H1 (cell line): ENCODE measurements around the gene CCDC40. TPM values are rescaled to one million over a fixed set of nuclear protein-coding genes. Genes with fewer than 3 reads are reported as not detected.

ENCODE experiments used
- CTCF ChIA-PET: fragments of 300-600 bp; sonication (Branson Sonifier 250); formaldehyde crosslinking; loops from one replicate; lab custom pipeline; 2021; ENCODE audit not compliant: partially characterized antibody; lab: Charles Lee
- POLR2A ChIA-PET: fragments of 300-600 bp; sonication (Branson Sonifier 250); formaldehyde crosslinking; loops from one replicate; lab custom pipeline; 2021; ENCODE audit warnings: inconsistent platforms; ENCODE audit not compliant: partially characterized antibody; lab: Charles Lee
- DNase-seq, 2 experiments: peaks; one replicate each; pipeline versions ENCODE4 v3.0.0 to v3.0.0-alpha.2; 2010 to 2022; ENCODE audit warnings: low spot score in 2 of 2, low read depth in 1 of 2, mixed read lengths in 1 of 2
- FAIRE-seq: peaks from 2 replicates; lab custom pipeline; 2011; peaks lifted over from hg19 to GRCh38; lab: Jason Lieb, UNC
- H2AFZ ChIP-seq: 2 replicates; pipeline ENCODE4 v1.8.1; 2012; ENCODE audit warnings: low read length, inconsistent platforms
- H2AK5ac ChIP-seq: 2 replicates; pipeline ENCODE4 v1.6.1; 2013; ENCODE audit warnings: low read depth, low read length
- H2BK120ac ChIP-seq: replicated peaks from 2 replicates; pipeline ENCODE3; 2013; ENCODE audit warnings: low read depth, low read length, inconsistent platforms
- H2BK12ac ChIP-seq: 2 replicates; pipeline ENCODE4 v1.6.1; 2013; ENCODE audit warnings: low read depth, low read length
- H2BK15ac ChIP-seq: 2 replicates; pipeline ENCODE4 v1.6.1; 2013; ENCODE audit warnings: low read length
- H2BK20ac ChIP-seq: 2 replicates; pipeline ENCODE4 v1.6.1; 2013; ENCODE audit warnings: low read length
- H2BK5ac ChIP-seq: 2 replicates; pipeline ENCODE4 v1.6.1; 2013; ENCODE audit warnings: low read depth, low read length
- H3K14ac ChIP-seq: 2 replicates; pipeline ENCODE4 v1.6.1; 2013; ENCODE audit warnings: inconsistent platforms; ENCODE audit not compliant: insufficient read length
- H3K18ac ChIP-seq: 2 replicates; pipeline ENCODE4 v1.6.1; 2013; ENCODE audit warnings: low read length; ENCODE audit errors: extremely low read depth
- H3K23ac ChIP-seq: 2 replicates; pipeline ENCODE4 v1.6.1; 2013; ENCODE audit warnings: inconsistent platforms; ENCODE audit not compliant: insufficient read length
- H3K23me2 ChIP-seq: 2 replicates; pipeline ENCODE4 v1.6.1; 2013; ENCODE audit warnings: low read depth, low read length
- H3K27ac ChIP-seq: 2 replicates; pipeline ENCODE4 v1.6.1; 2011; ENCODE audit warnings: low read depth, low read length, inconsistent platforms
- H3K27me3 ChIP-seq, 4 experiments: replicated peaks in 1 of 4; 1 replicate in 1 of 4; 2 replicates in 3 of 4; pipeline versions ENCODE4 v1.6.1 to v1.8.1; 2011 to 2013; ENCODE audit warnings: low read length in 3 of 4, mild to moderate bottlenecking in 3 of 4, inconsistent platforms in 2 of 4, mixed read lengths in 2 of 4, moderate library complexity in 1 of 4; ENCODE audit not compliant: control insufficient read depth in 3 of 4, insufficient read depth in 3 of 4; ENCODE audit errors: extremely low read depth in 1 of 4
- H3K36me3 ChIP-seq, 4 experiments: 2 replicates each; pipeline versions ENCODE4 v1.6.1 to v1.8.1; 2011 to 2013; ENCODE audit warnings: mild to moderate bottlenecking in 4 of 4, low read length in 3 of 4, moderate library complexity in 2 of 4, control low read depth in 1 of 4, inconsistent platforms in 1 of 4; ENCODE audit not compliant: insufficient read depth in 4 of 4, control insufficient read depth in 2 of 4
- H3K4ac ChIP-seq: replicated peaks from 2 replicates; pipeline ENCODE3; 2013; ENCODE audit warnings: low read length, low read depth, mixed read lengths, inconsistent platforms; ENCODE audit not compliant: insufficient read length
- H3K4me1 ChIP-seq, 4 experiments: replicated peaks in 1 of 4; 1 replicate in 1 of 4; 2 replicates in 3 of 4; pipeline versions ENCODE4 v1.6.1 to v1.8.1; 2011 to 2013; ENCODE audit warnings: low read length in 3 of 4, inconsistent platforms in 2 of 4, mixed read lengths in 1 of 4; ENCODE audit not compliant: insufficient read depth in 4 of 4, control insufficient read depth in 3 of 4
- H3K4me2 ChIP-seq, 2 experiments: 2 replicates each; pipeline versions ENCODE4 v1.6.1 to v1.8.1; 2011 to 2013; ENCODE audit warnings: low read depth in 2 of 2, low read length in 2 of 2, control low read depth in 1 of 2, inconsistent platforms in 1 of 2, mild to moderate bottlenecking in 1 of 2; ENCODE audit not compliant: insufficient read depth in 1 of 2
- H3K4me3 ChIP-seq, 4 experiments: fragments of 200-600, 300-600 bp in 1 of 4; sonication (generic), shearing (Covaris generic), sonication (Bioruptor Twin) in 1 of 4; 2 replicates each; pipeline versions ENCODE4 v1.5.1 to v1.8.1; 2011 to 2016; ENCODE audit warnings: low read length in 4 of 4, low read depth in 3 of 4, control low read depth in 2 of 4, inconsistent platforms in 2 of 4, mild to moderate bottlenecking in 2 of 4, mixed read lengths in 1 of 4, moderate library complexity in 1 of 4; ENCODE audit not compliant: insufficient read depth in 2 of 4; ENCODE audit errors: extremely low read depth in 1 of 4
- H3K56ac ChIP-seq: replicated peaks from 2 replicates; pipeline ENCODE3; 2013; ENCODE audit warnings: low read depth, mild to moderate bottlenecking, mixed read lengths, low read length, inconsistent platforms; ENCODE audit not compliant: insufficient read length
- H3K79me1 ChIP-seq: 2 replicates; pipeline ENCODE4 v1.6.1; 2013; ENCODE audit warnings: low read depth, low read length, control low read depth
- H3K79me2 ChIP-seq, 2 experiments: 2 replicates each; pipeline versions ENCODE4 v1.6.1 to v1.8.1; 2012 to 2013; ENCODE audit warnings: low read length in 2 of 2, mild to moderate bottlenecking in 2 of 2, inconsistent platforms in 1 of 2; ENCODE audit not compliant: insufficient read depth in 2 of 2, control insufficient read depth in 1 of 2
- H3K9ac ChIP-seq, 4 experiments: replicated peaks in 1 of 4; 1 replicate in 1 of 4; 2 replicates in 3 of 4; pipeline versions ENCODE4 v1.6.1 to v1.8.1; 2011 to 2013; ENCODE audit warnings: low read depth in 3 of 4, low read length in 3 of 4, control low read depth in 2 of 4, mild to moderate bottlenecking in 2 of 4, moderate library complexity in 2 of 4, inconsistent platforms in 1 of 4; ENCODE audit errors: extremely low read depth in 1 of 4
- H3K9me3 ChIP-seq, 2 experiments: 2 replicates each; pipeline versions ENCODE4 v1.6.1 to v1.8.1; 2012 to 2013; ENCODE audit warnings: mild to moderate bottlenecking in 2 of 2, moderate library complexity in 2 of 2, control low read depth in 1 of 2, inconsistent platforms in 1 of 2, low read depth in 1 of 2, low read length in 1 of 2, mixed read lengths in 1 of 2; ENCODE audit not compliant: insufficient read depth in 2 of 2
- H4K20me1 ChIP-seq, 2 experiments: replicated peaks in 1 of 2; 2 replicates each; pipeline versions ENCODE3 to v1.8.1; 2011 to 2013; ENCODE audit warnings: inconsistent platforms in 2 of 2, low read length in 2 of 2, mild to moderate bottlenecking in 1 of 2; ENCODE audit not compliant: insufficient read depth in 2 of 2, control insufficient read depth in 1 of 2
- H4K5ac ChIP-seq: 2 replicates; pipeline ENCODE4 v1.6.1; 2013; ENCODE audit warnings: low read length, low read depth, mixed read lengths, inconsistent platforms; ENCODE audit not compliant: insufficient read length
- H4K8ac ChIP-seq: 2 replicates; pipeline ENCODE4 v1.8.0; 2013; ENCODE audit warnings: mild to moderate bottlenecking, moderate library complexity, low read length, inconsistent platforms; ENCODE audit not compliant: insufficient read depth; ENCODE audit errors: extremely low read depth
- H4K91ac ChIP-seq: replicated peaks from 2 replicates; pipeline ENCODE3; 2013; ENCODE audit warnings: low read length, mixed read lengths, inconsistent platforms; ENCODE audit not compliant: insufficient read length
- BCL11A ChIP-seq, 2 experiments: IDR thresholded peaks; one replicate each; pipeline ENCODE4 v1.6.1; 2011; ENCODE audit warnings: low read depth in 2 of 2, low read length in 2 of 2, mild to moderate bottlenecking in 2 of 2
- EP300 ChIP-seq, 2 experiments: IDR thresholded peaks; 1 replicate in 1 of 2; 2 replicates in 1 of 2; pipeline ENCODE4 v1.6.1; 2011 to 2012; ENCODE audit warnings: low read depth in 2 of 2, low read length in 2 of 2, mild to moderate bottlenecking in 2 of 2, borderline replicate concordance in 1 of 2, inconsistent platforms in 1 of 2, moderate library complexity in 1 of 2
- GTF2F1 ChIP-seq: IDR thresholded peaks from 2 replicates; pipeline ENCODE4 v1.6.1; 2012; ENCODE audit warnings: low read depth, low read length, improper control_type of control experiment, borderline replicate concordance
- KDM1A ChIP-seq: fragments of 200-600, 300-600 bp; sonication (generic); IDR thresholded peaks from 2 replicates; pipeline ENCODE4 v1.7.1; 2016; ENCODE audit warnings: mild to moderate bottlenecking, low read length, borderline replicate concordance
- NRF1 ChIP-seq: IDR thresholded peaks from 2 replicates; pipeline ENCODE4 v1.6.1; 2011; ENCODE audit warnings: mild to moderate bottlenecking, low read depth, low read length, improper control_type of control experiment
- SIN3A ChIP-seq, 2 experiments: IDR thresholded peaks in 1 of 2; conservative IDR thresholded peaks in 1 of 2; 2 replicates each; pipeline ENCODE4 v1.6.1; 2011 to 2012; ENCODE audit warnings: low read length in 2 of 2, improper control_type of control experiment in 1 of 2, low read depth in 1 of 2, mild to moderate bottlenecking in 1 of 2
- WGBS, 2 experiments: shearing (Covaris generic) in 1 of 2; methylation state at CpG; one replicate each; pipeline versions ENCODE4 v1.1.6 to v1.1.7; 2013 to 2015; ENCODE audit warnings: low lambda C conversion rate in 2 of 2, mixed read lengths in 2 of 2, inconsistent platforms in 1 of 2, low coverage in 1 of 2, missing lambda C conversion rate in 1 of 2; ENCODE audit not compliant: insufficient replicate concordance in 2 of 2, insufficient coverage in 1 of 2, insufficient read length in 1 of 2; ENCODE audit errors: extremely low coverage in 1 of 2, missing lambda C conversion rate in 1 of 2; 5-methylcytosine and 5-hydroxymethylcytosine counted together
- polyA plus RNA-seq, 7 experiments: library from polyadenylated mRNA; depleted of rRNA in 3 of 7; stranded (reverse) in 5 of 7; unstranded in 2 of 7; fragments of >200 nt in 5 of 7; fragments of 200-250 nt in 2 of 7; gene quantifications; 1 replicate in 5 of 7; 2 replicates in 1 of 7; 4 replicates in 1 of 7; pipeline versions ENCODE4 v1.2.1 to v1.2.3, GENCODE V29; 2011 to 2013; ENCODE audit warnings: missing spikeins in 2 of 7, mixed read lengths in 2 of 7
- total RNA-seq: library from RNA; stranded (reverse); fragmentation: NEBNext Ultra II Directional; extraction: Animal tissue kit (Norgen Biotek cat#: 25700); gene quantifications from 2 replicates; pipeline ENCODE4 v1.2.1, GENCODE V29; 2021

CCDC40 gene
- total and polyA plus RNA-seq, 2 of the 8 experiments (the other 6 are each of a cell fraction or from before 2014, with no cell fraction given): 4.1 to 11.5 TPM

- Histone ChIP-seq H3K79me2 (peaks cover 17 to 82% of the 10 kb centered on the region in 2 experiments), H3K4ac (no peak overlapping the region), H3K27ac (no peak overlapping the region), H2BK15ac (no peak overlapping the region), H4K5ac (no peak overlapping the region), H3K9ac (no peak overlapping the region), H2BK12ac (no peak overlapping the region), H2BK5ac (peak overlapping the region; percentile 84; the same call in 1 of the 2 replicates), H3K4me1 (peaks cover 0 to 8% (median 2%) of the 10 kb centered on the region in 4 experiments; a peak in 6 of 7 replicates), H3K36me3 (no peaks in the 10 kb centered on the region; a peak in 1 of 8 replicates), H4K20me1 (peaks cover 22 to 38% of the 10 kb centered on the region in 2 experiments), H3K4me2 (peak overlapping the region in 1 of 2 experiments; percentile 36; a peak in 2 of 4 replicates), H3K79me1 (peaks cover 27% of the 10 kb centered on the region), H2AFZ (no peak overlapping the region), H2BK120ac (no peak overlapping the region), H3K18ac (no peak overlapping the region), H2AK5ac (peak overlapping the region; percentile 99; the same call in 1 of the 2 replicates), H3K27me3 (no peaks in the 10 kb centered on the region; a peak in 1 of 7 replicates), H3K56ac (no peak overlapping the region), H3K14ac (no peak overlapping the region)
- POLR2A ChIA-PET: interaction anchor here (1.0 to 2.6 kb wide), 4 partner anchors 8 to 16 kb away, joined by 3 to 15 read pairs (median 10); partner anchors contain the start of gene TBC1D16
- 70% methylated on average over 10 of the region's 11 CpGs; no CpG with 5 or more reads in 1 of the 2 experiments for WGBS, 2 experiments
- CTCF ChIA-PET: interaction anchor here (10.8 kb wide), 1 partner anchor 18 kb away, joined by 110 read pairs; no protein-coding TSS in a partner anchor
- DNase-seq: no peak
- 0 out of 4 replicates have a peak, but pooled peaks of 1 of the 2 experiments have one; percentile 30 for TF ChIP-seq SIN3A (conservative IDR thresholded peaks at IDR 0.05 in 1 of 2, IDR thresholded peaks at IDR 0.05 in 1 of 2; ENCODE audit: low read depth in 1 of 2, low read length in 2 of 2)
- no peak for TF ChIP-seq GTF2F1
- TF ChIP-seq NRF1: no peak
- TF ChIP-seq KDM1A: no peak
- no peak for TF ChIP-seq EP300 (IDR thresholded peaks at IDR 0.05; ENCODE audit: borderline replicate concordance in 1 of 2, low read depth in 2 of 2, low read length in 2 of 2)
- TF ChIP-seq BCL11A (IDR thresholded peaks at IDR 0.05; ENCODE audit: low read depth in 2 of 2, low read length in 2 of 2): no peak
- TF ChIP-seq, all 59 proteins: peak for 1
- Histone ChIP-seq H4K8ac (no peak overlapping the region), H3K23ac (no peak overlapping the region), H2BK20ac (no peak overlapping the region), H4K91ac (no peak overlapping the region), H3K4me3 (no peak overlapping the region), H3K9me3 (no peaks in the 10 kb centered on the region), H3K23me2 (peaks cover 14% of the 10 kb centered on the region)
- no peak for FAIRE-seq
These were observed 11.3 kb upstream of the CCDC40 start for GRCh38 chr17:80025140-80025539.
